Suprapubic skin (tissue), 4 donors: Measurements from ENCODE around the gene ACE.

Experiments used
- POLR2A ChIP-seq, 2 donors: fragments of 450-650 bp; IDR thresholded peaks; one replicate each; pipeline ENCODE4 v1.6.1; 2017; ENCODE audit warnings: antibody characterized with exemption in 2 of 2, mild to moderate bottlenecking in 2 of 2, moderate library complexity in 2 of 2
- POLR2AphosphoS5 ChIP-seq, 3 donors: sonication (generic); formaldehyde crosslinking; IDR thresholded peaks; one replicate each; pipeline ENCODE4 v1.6.1; 2017; ENCODE audit warnings: antibody characterized with exemption in 3 of 3

GRCh38 chr17:63491413-63491812, 14.6 kb downstream of the ACE start:
- TF ChIP-seq POLR2AphosphoS5 (IDR thresholded peaks at IDR 0.05) (no peak), POLR2A (IDR thresholded peaks at IDR 0.05) (no peak)
